HG03442 (cell line): Measurements from ENCODE around the gene MAL.

Source experiments
- ATAC-seq: cut with Tn5 transposase; IDR thresholded peaks from one replicate; pipeline ENCODE4 v1.9.1; 2021; ENCODE audit warnings: mild to moderate bottlenecking, moderate library complexity; ENCODE audit not compliant: unreplicated experiment

The MAL gene

DNA sequence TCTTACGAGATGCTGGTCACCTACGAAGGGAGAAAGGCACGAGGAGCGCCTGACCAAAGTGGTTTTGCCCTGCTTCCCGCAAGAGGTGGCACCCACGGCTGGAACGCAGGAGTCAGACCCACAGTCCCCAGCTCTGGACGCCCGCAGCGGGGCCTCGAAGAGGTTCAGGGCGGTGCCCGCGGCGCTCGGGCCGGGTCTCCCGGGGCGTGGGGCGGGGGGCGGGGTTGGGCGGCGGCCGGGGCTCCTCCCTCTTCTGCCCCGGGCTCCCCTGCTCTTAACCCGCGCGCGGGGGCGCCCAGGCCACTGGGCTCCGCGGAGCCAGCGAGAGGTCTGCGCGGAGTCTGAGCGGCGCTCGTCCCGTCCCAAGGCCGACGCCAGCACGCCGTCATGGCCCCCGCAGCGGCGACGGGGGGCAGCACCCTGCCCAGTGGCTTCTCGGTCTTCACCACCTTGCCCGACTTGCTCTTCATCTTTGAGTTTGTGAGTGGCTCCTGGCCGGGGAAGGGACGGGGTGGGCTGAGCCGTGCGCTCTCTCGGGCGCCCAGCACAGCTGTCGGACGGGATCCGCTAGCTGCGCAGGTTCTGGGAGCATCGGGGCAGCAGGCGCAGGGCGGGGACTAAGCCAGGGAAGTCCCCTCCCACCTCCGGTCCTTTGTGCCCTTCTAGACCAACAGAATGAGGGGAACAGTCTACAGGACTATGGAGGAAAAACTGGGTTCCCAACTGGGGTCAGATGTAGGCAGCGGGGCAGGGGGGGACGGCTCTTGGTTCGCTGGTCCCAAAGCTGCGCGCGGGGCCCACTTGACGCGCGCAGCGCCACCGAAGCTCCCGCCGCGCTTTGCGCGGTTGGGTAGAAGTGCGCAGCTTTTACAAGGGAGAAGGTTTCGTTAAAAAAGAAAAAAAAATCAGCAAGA, at the start of gene MAL:
Gene MAL (plus strand): TSS at position 303 of the 914 bp plus-strand sequence. CDS start 85 bp downstream, at position 388.
- peak; percentile 31 for ATAC-seq

DNA sequence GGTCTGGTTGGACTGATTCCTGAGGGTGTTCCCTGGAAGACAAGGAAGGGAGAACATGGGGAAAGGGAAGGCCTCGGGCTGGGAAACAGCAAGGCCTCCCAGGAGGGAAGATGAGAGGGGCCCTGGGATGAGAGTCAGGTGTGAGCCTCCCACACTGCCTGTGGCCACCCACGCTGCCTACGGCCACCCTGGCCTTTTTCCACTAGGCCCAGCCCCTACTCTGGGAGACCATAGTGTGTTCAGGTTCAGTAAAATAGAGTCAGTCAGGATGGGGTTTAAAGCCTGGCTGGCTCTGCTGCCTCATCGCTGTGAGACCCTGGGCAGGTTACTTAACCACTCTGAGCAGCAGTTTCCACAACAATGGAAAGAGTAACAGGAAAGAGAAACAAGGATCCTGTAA, 47.7 kb upstream of the MAL start:
- no peak for ATAC-seq

- no peak for ATAC-seq
Observed at GRCh38 chr2:94978917-94979316, 46.6 kb upstream of the MAL start.

- ATAC-seq: no peak
Observed at GRCh38 chr2:94979406-94980375, 45.8 kb upstream of the MAL start.

DNA sequence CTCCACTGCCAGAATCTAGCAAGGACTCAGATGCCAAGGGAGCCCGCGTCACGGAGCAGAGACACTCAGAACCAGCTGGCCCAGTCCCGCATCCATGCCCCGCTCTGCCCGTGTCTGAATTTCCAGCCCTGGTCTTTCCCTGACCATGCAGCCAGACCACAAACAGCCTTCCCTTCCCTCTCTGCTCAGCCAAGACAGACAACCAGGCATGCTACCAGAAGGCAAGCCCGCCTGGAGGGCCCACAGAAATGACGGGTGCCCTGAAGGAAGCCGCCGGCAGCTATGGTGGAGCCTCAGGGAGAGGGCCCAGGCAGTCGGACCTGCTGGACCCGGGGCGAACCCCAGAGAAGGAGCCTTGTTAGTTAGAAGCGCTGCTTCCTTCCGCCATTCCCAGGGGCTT, 45.1 kb upstream of the MAL start:
- ATAC-seq: no peak

GRCh38 chr2:94982156-94982555, 43.4 kb upstream of the MAL start:
- ATAC-seq: no peak

DNA sequence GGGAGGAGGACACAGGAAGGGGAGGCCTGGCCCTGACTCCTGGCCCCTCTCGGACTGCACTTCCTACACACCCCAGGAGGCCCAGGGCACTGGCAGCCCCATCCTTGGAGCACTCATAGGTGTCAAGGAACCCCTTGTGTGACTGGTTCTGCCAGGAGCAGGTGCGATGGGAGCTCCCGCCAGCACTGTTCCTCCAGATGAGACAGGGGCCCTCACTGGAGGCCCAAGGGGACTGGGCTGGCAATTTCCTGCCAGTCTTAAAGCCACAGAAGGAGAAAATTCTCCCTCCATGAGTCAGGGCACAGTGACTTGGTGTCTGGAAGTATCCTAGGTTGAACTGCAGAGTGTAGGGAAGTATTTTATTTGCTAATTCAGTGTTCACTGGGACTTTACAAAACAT, 42.8 kb upstream of the MAL start:
- ATAC-seq: no peak

DNA sequence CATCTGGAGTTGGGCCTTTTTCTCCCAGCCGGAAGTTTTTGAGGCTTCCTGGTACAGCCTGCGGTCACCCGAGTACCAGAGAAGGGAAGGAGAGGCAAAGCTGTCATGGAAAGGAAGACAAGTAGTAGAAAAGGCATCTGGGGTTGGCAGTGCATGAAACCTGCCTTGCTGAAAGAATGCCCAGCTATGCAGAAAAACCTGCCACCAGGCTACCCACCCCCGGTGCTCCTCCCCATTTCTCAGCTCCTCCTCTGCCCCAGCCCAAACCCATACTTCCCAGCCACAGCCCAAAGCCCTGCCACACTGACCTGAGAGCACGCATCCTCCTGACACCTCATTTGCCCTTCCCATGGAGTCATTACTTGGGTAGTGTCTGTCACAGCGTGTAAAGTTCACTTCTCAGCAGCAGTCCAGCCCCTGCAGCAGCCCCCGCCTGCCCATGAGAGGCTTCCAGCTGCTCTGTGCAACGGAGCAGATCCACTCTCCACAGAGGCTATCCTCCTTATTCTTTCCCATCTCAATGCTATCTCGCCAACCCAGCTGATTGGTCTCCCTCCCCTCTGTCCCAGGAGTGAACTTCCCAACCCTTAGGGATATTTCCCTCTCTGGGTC, 40.4 kb upstream of the MAL start:
- no peak for ATAC-seq

GRCh38 chr2:94985636-94986035, 39.9 kb upstream of the MAL start:
- ATAC-seq: no peak

DNA sequence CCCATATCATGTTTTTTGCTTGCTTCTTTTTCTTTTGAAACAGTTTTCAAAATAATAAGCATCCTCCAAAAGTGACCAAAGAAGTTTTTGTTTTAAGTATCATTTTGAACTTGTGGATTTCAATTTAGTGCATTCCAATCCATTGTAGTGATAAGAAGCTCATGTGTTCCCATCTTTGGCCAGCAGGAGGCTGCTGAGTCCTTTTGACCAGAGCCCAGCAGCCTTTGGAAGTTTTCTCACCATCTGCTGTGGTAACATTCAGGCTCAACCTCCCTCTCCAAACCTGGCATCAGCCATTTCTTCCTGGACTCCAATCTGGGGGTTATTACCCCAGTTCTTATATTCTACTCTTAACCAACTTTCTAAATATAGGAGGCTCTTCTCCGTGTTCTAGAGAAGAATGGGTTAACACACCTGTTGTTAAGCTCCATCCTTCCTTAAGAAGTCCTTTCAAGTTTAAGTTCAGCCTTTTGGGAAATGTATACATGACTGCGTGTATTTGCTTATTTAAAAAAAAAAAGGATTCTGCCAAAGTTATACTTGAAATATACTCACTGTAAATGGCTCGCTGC, 39.0 kb upstream of the MAL start:
- peak; percentile 91 for ATAC-seq

GRCh38 chr2:94987074-94988020, 38.2 kb upstream of the MAL start:
- no peak for ATAC-seq

GRCh38 chr2:94990956-94991355, 34.6 kb upstream of the MAL start:
- no peak for ATAC-seq

GRCh38 chr2:94992360-94992759, 33.1 kb upstream of the MAL start:
- ATAC-seq: no peak

DNA sequence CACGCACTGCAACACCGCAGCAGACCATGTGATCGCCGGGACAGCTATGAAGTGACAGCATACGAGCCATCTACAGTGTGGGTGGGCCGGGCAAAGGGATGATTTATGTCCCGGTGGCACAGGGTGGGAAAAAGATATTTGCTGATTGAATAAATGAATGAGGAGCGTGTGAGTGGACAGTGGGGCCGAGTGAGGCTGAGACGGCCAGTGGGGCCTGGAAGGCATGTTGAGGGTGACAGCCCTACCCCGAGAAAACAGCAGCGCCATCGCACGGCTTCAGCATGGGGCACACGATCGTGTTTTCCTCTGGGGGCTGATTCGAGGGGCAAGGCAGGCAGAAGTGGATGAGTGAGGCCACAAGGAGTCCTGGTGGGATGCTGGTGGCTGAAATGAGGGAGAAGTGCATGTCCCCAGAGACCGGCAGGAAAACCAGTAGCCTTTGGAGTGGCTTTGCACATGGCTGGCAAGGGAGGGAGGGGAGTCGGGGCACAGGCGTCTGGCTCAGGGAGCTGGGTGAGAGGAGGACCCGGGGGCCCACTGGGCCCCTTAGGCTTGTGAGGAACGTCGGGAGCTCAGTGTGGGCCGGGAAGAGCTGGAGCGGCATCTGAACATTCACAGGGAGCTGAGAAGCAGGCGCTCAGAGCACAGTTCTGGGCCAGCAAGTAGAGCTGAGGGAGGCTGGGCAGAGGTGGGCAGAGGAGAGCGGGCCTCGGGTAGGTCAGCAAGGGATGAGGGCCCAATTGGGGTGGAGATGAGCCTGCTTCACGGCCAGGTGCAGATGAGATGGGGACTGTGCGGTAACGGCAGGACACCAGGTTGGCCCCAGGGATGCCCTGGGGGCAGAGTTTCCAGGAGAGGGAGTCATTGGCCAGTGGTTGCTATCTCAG, 32.1 kb upstream of the MAL start:
- no peak for ATAC-seq

DNA sequence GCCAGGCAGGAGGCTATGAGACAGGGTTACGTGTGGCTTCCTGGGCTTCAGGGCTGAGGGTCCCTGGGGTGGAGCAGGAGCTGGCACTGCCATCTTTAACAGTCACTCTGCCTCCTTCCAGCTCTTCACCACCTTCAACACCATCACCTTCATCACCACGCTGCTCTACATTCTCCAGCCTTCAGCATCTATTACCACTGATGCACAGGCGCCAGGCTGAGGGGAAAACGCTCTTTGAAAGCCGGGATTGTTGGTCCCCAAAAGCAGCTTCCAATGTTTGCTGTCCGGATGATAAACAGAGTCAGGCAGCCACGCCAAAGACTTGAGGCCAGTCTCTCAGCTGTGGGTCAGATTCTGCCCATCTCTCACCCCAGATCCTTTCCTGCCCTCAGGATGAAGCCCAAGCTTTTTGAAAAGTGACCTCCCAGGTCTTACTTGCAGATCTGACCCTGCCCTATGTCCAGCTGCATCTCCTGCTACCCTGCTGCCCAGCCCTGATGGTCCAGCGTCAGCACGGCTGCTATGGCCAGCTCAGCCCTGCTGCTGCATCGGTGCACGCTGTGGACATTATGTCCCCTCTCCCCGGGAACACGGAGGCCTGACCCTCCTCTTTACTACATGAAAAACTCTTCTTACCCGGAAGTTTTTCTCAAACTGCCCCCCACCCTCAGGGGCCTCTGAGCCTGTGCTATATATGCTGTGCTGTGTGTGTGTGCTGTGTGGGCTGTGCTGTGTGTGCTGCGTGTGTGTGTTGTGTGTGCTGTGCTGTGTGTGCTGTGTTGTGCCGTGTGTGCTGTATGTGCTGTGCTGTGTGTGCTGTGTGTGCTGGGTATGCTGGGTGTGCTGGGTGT, 31.2 kb upstream of the MAL start:
- ATAC-seq: no peak

DNA sequence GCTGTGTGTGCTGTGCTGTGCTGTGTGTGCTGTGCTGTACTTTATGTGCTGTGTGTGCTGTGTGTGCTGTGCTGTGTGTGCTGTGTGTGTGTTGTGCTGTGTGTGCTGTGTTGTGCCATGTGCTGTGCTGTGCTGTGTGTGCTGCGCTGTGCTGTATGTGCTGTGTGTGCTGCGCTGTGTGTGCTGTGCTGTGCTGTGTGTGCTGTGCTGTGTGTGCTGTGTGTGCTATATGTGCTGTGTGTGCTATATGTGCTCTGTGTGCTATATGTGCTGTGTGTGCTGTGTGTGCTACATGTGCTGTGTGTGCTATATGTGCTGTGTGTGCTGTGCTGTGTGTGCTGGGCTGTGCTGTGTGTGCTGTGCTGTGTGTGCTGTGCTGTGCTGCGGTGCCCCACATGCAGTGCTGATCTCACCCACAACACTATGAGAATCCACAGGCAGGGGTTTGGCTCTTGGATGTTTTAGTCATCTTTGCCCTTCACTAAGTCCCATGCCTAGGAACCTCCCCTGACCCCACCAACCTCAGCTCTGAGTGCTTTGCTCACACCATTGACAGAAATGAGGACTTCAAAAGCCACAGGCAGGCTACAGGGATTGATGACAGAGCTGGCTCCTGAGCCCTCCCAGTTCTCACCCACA, 30.5 kb upstream of the MAL start:
- ATAC-seq: no peak

DNA sequence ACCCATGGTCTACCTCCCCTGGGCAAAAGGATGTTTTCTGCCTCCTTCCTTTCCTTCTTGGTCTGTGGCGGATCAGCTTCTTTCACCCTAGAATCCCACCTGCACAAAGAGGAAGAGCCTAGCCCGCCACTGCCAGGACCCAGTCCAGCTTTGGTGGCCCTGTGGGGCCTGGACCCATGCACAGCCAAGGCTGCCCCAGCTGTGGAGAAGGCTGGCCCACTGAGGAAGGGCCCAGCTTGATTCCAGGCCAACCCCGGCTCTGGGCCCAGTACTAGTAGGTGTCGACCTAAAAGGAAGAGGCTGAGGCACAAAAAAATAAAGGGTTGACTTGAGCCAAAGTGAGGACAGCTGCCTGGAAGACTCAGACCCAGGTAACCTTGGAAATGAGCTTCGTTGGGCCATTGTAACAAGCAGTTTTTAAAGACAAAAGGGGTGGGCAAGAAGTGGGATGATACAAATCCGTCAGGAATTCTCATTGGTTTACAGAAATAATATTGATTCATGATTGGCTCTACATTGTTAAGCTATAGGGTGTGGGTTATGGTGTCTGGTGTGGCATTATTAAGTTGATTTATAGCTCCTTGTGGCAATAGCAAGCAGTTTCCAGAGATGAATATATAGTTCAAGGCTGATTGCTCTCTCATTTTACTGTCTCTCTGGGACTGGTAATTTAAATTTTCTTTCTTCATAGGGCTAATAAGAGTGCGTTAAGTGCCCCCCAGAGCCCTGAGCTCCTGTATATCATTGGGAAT, 29.8 kb upstream of the MAL start:
- ATAC-seq: no peak
